ENCODE measurements around the gene KIF22. TPM values are rescaled to one million over a fixed set of nuclear protein-coding genes. Genes with fewer than 3 reads are reported as not detected.

Gene KIF22
- total and polyA plus RNA-seq, 11 donors = 12.2 to 91.2 (median 32.2) TPM

DNA sequence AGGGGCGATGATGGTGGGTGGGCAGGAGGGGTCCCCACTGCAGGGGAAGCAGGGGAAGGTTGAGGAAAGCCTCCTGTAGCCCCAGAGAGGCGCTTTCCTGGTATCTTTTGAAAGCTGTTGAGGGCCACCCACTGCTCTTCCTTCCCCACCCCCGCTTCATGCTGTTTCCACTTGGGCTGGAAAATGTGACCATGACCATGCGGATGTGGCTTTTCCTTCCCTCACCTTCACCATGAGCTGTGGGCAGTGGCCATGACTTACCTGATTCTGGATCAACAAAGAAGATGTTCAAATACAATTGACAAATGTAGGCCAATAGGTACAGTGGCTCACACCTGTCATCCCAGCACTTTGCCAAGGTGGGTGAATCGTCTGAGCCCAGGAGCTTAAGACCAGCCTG is 43.5 kb downstream of the KIF22 start:
- DNase-seq (no peak), ATAC-seq (no peak)
- WGBS, 4 donors = 95 to 98% (median 96%) methylated on average over 5 of the region's 5 CpGs
- no peak overlapping the region for H3K27ac ChIP-seq
- H3K4me1 ChIP-seq = peaks cover 0 to 6% (median 0%) of the 10 kb centered on the region in 12 donors
- no peaks in the 10 kb centered on the region for H3K9me3 ChIP-seq
- peaks cover 0 to 94% (median 83%) of the 10 kb centered on the region in 9 donors for H3K36me3 ChIP-seq
- no peak overlapping the region for H3K4me3 ChIP-seq
- intact Hi-C loops (cut with DNase I) = no loop called here
- no peak for TF ChIP-seq POLR2A (IDR thresholded peaks at IDR 0.05)
- TF ChIP-seq, protein P1, sequence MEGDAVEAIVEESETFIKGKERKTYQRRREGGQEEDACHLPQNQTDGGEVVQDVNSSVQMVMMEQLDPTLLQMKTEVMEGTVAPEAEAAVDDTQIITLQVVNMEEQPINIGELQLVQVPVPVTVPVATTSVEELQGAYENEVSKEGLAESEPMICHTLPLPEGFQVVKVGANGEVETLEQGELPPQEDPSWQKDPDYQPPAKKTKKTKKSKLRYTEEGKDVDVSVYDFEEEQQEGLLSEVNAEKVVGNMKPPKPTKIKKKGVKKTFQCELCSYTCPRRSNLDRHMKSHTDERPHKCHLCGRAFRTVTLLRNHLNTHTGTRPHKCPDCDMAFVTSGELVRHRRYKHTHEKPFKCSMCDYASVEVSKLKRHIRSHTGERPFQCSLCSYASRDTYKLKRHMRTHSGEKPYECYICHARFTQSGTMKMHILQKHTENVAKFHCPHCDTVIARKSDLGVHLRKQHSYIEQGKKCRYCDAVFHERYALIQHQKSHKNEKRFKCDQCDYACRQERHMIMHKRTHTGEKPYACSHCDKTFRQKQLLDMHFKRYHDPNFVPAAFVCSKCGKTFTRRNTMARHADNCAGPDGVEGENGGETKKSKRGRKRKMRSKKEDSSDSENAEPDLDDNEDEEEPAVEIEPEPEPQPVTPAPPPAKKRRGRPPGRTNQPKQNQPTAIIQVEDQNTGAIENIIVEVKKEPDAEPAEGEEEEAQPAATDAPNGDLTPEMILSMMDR (IDR thresholded peaks at IDR 0.05) = no peak
- H3K27me3 ChIP-seq = no peaks in the 10 kb centered on the region

DNA sequence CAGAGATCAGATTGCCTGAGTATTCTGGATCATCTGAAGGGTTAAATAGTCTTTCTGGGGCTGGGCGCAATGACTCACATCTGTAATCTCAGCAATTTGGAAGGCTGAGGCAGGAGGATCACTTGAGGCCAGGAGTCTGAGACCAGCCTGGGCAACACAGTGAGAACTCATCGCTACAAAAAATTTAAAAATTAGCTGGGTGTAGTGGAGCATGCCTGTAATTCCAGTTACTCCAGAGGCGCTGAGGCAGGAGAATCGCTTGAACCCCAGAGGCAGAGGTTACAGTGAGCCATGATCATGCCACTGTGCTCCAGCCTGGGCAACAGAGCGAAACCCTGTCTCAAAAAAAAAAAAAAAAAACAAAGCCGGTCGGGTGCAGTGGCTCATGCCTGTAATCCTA is 45.4 kb downstream of the KIF22 start:
- TF ChIP-seq POLR2A (IDR thresholded peaks at IDR 0.05) = no peak
- TF ChIP-seq, protein P1 (IDR thresholded peaks at IDR 0.05) = no peak
- Histone ChIP-seq H3K9me3 (no peaks in the 10 kb centered on the region), H3K27ac (no peak overlapping the region), H3K4me1 (peaks cover 0 to 12% (median 0%) of the 10 kb centered on the region in 12 donors), H3K36me3 (peaks cover 0 to 100% (median 94%) of the 10 kb centered on the region in 9 donors), H3K4me3 (no peak overlapping the region), H3K27me3 (no peaks in the 10 kb centered on the region)
- 83 to 89% (median 88%) methylated on average over 7 of the region's 7 CpGs for WGBS, 4 donors
- ATAC-seq = no peak
- intact Hi-C loops (cut with DNase I) = loop anchor here in 1 of 10 donors (5.0 kb wide), 1 partner anchor 39 kb away; no protein-coding TSS in a partner anchor
- no peak for DNase-seq

DNA sequence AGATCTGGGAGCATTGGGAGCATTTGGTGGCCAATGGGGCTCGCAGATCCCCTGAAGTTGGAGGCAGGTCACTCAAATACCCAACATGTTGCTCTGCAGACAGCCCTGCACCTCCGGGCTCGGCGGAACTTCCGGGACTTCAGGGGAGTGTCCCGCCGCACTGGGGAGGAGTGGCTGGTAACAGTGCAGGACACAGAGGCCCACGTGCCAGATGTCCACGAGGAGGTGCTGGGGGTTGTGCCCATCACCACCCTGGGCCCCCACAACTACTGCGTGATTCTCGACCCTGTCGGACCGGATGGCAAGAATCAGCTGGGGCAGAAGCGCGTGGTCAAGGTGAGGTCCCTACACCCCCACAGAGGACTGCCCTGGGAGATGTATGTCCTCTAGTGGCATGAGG is 46.1 kb downstream of the KIF22 start:
- intact Hi-C loops (cut with DNase I) = loop anchor here in 1 of 10 donors (5.0 kb wide), 1 partner anchor 39 kb away; no protein-coding TSS in a partner anchor
- H3K9me3 ChIP-seq = no peaks in the 10 kb centered on the region
- TF ChIP-seq POLR2A (IDR thresholded peaks at IDR 0.05) = no peak
- TF ChIP-seq, protein P1 (IDR thresholded peaks at IDR 0.05) = no peak
- WGBS, 4 donors = 86 to 92% (median 87%) methylated on average over 8 to 15 of the region's 15 CpGs
- no peaks in the 10 kb centered on the region for H3K27me3 ChIP-seq
- DNase-seq (no peak), ATAC-seq (no peak)
- peaks cover 0 to 6% (median 0%) of the 10 kb centered on the region in 12 donors for H3K4me1 ChIP-seq
- no peak overlapping the region for H3K4me3 ChIP-seq
- no peak overlapping the region for H3K27ac ChIP-seq
- peaks cover 0 to 100% (median 94%) of the 10 kb centered on the region in 9 donors for H3K36me3 ChIP-seq

DNA sequence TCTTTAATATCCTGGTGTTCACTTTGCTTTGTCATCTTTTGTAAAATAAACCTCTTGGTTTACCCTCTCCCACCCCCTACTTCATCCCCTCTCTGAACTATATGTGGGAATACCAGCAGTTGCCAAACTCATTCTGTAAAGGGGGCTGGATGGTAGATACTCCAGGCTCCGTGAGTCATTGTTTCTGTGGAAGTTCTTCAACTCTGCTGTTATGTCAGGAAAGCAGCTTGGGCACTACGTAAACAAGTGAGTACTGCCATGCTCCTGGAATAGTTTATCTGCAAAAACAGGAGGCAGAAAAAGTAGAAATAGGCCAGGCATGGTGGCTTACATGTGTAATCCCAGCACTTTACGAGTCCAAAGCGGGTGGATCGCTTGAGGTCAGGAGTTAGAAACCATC is 47.3 kb downstream of the KIF22 start:
- intact Hi-C loops (cut with DNase I) = loop anchor here in 1 of 10 donors (5.0 kb wide), 1 partner anchor 41 kb away; no protein-coding TSS in a partner anchor
- no peak overlapping the region for H3K27ac ChIP-seq
- no peak for TF ChIP-seq POLR2A (IDR thresholded peaks at IDR 0.05)
- TF ChIP-seq, protein P1 (IDR thresholded peaks at IDR 0.05) = no peak
- no peaks in the 10 kb centered on the region for H3K9me3 ChIP-seq
- peaks cover 0 to 100% (median 94%) of the 10 kb centered on the region in 9 donors for H3K36me3 ChIP-seq
- ATAC-seq (no peak), DNase-seq (no peak)
- H3K4me3 ChIP-seq = no peak overlapping the region
- H3K27me3 ChIP-seq = no peaks in the 10 kb centered on the region
- 95 to 97% (median 97%) methylated on average over 5 of the region's 5 CpGs for WGBS, 4 donors
- H3K4me1 ChIP-seq = peaks cover 0 to 6% (median 0%) of the 10 kb centered on the region in 12 donors

Measured in heart left ventricle (tissue), 16 donors.